Lower lobe of right lung (tissue), 2 donors: ENCODE results near the gene SLC6A5. TPM values are rescaled to one million over a fixed set of nuclear protein-coding genes. Genes with fewer than 3 reads are reported as not detected.
A peak's percentile ranks its signal among the peaks of the same experiment; 100 is the strongest.

Experiments
- ATAC-seq, 2 donors: fragments of 200-7000 bp; cut with Tn5 transposase; one replicate each; pipeline ENCODE4 v1.9.1; 2020 to 2022; ENCODE audit warnings: mild to moderate bottlenecking in 2 of 2, moderate library complexity in 2 of 2
- DNase-seq: peaks from one replicate; pipeline ENCODE4 v3.0.0-alpha.2; 2020
- H3K27ac ChIP-seq: fragments of 200-600 bp; one replicate; pipeline ENCODE4 v1.8.0; 2022
- H3K27me3 ChIP-seq: fragments of 200-600 bp; one replicate; pipeline ENCODE4 v1.8.0; 2022; ENCODE audit warnings: low read depth
- H3K36me3 ChIP-seq: fragments of 200-600 bp; one replicate; pipeline ENCODE4 v1.8.0; 2022; ENCODE audit warnings: mild to moderate bottlenecking
- H3K4me1 ChIP-seq: fragments of 200-600 bp; one replicate; pipeline ENCODE4 v1.8.0; 2022
- H3K4me3 ChIP-seq: fragments of 200-600 bp; one replicate; pipeline ENCODE4 v1.8.0; 2022; ENCODE audit warnings: mild to moderate bottlenecking
- H3K9me3 ChIP-seq: fragments of 200-600 bp; one replicate; pipeline ENCODE4 v1.8.0; 2022
- CTCF ChIP-seq: fragments of 200-600 bp; IDR thresholded peaks from one replicate; pipeline ENCODE4 v1.8.0; 2022; ENCODE audit warnings: antibody characterized with exemption, mild to moderate bottlenecking
- intact Hi-C: fragments of 100-400 bp; cut with DNase I; formaldehyde crosslinking; loops from one replicate; pipeline ENCODE4 v1.11.0; 2022
- total RNA-seq: library from RNA; stranded (reverse); fragmentation: NEBNext Ultra II Directional; extraction: Animal tissue kit (Norgen Biotek cat#: 25700); gene quantifications from one replicate; pipeline ENCODE4 v1.2.1, GENCODE V29; 2021
- donor health status: DM: no; HTN: yes; CAD: no; lungs with severe emphysema.

SLC6A5 gene
- total RNA-seq, 1 donor from 2014 or later = not detected

GRCh38 chr11:20638074-20638473, 38.7 kb downstream of the SLC6A5 start:
- no peaks in the 10 kb centered on the region for H3K36me3 ChIP-seq
- no peaks in the 10 kb centered on the region for H3K9me3 ChIP-seq
- DNase-seq = no peak
- ATAC-seq = no peak
- no peaks in the 10 kb centered on the region for H3K4me1 ChIP-seq
- TF ChIP-seq CTCF = no peak
- H3K27ac ChIP-seq = no peak overlapping the region
- no peak overlapping the region for H3K4me3 ChIP-seq
- intact Hi-C loops = no loop called here
- peaks cover 5% of the 10 kb centered on the region for H3K27me3 ChIP-seq

GRCh38 chr11:20639688-20640087, 40.3 kb downstream of the SLC6A5 start:
- Histone ChIP-seq H3K36me3 (no peaks in the 10 kb centered on the region), H3K27me3 (peaks cover 5% of the 10 kb centered on the region), H3K9me3 (no peaks in the 10 kb centered on the region), H3K4me1 (no peaks in the 10 kb centered on the region), H3K4me3 (no peak overlapping the region), H3K27ac (no peak overlapping the region)
- DNase-seq (no peak), ATAC-seq (no peak)
- no peak for TF ChIP-seq CTCF
- intact Hi-C loops = no loop called here

- intact Hi-C loops = no loop called here
- no peak overlapping the region for H3K4me3 ChIP-seq
- DNase-seq (no peak), ATAC-seq (no peak)
- H3K36me3 ChIP-seq = no peaks in the 10 kb centered on the region
- no peaks in the 10 kb centered on the region for H3K4me1 ChIP-seq
- TF ChIP-seq CTCF = no peak
- no peak overlapping the region for H3K27ac ChIP-seq
- H3K27me3 ChIP-seq = peaks cover 5% of the 10 kb centered on the region
- no peaks in the 10 kb centered on the region for H3K9me3 ChIP-seq
Measured at GRCh38 chr11:20640401-20640800, 41.0 kb downstream of the SLC6A5 start.

GRCh38 chr11:20644360-20644759, 45.0 kb downstream of the SLC6A5 start:
- no peak for ATAC-seq
- Histone ChIP-seq H3K4me1 (no peaks in the 10 kb centered on the region), H3K9me3 (no peaks in the 10 kb centered on the region), H3K36me3 (no peaks in the 10 kb centered on the region), H3K4me3 (no peak overlapping the region), H3K27me3 (peaks cover 3% of the 10 kb centered on the region), H3K27ac (no peak overlapping the region)
- no peak for DNase-seq
- intact Hi-C loops = no loop called here
- no peak for TF ChIP-seq CTCF

GRCh38 chr11:20647976-20648565, 48.7 kb downstream of the SLC6A5 start:
- intact Hi-C loops = no loop called here
- no peaks in the 10 kb centered on the region for H3K36me3 ChIP-seq
- H3K27ac ChIP-seq = no peak overlapping the region
- DNase-seq = no peak
- no peaks in the 10 kb centered on the region for H3K4me1 ChIP-seq
- TF ChIP-seq CTCF = peak; percentile 88
- H3K9me3 ChIP-seq = no peaks in the 10 kb centered on the region
- no peak overlapping the region for H3K4me3 ChIP-seq
- ATAC-seq = peak in 1 of 2 donors; percentile 65
- no peaks in the 10 kb centered on the region for H3K27me3 ChIP-seq
